GM21786 (cell line): ENCODE data around the gene TRIM49C.
"Not testable (repeated sequence)": the region's sequence is repeated elsewhere in the genome, so short reads cannot be mapped to it uniquely, and the experiment has no call there.

Experiments used
- ATAC-seq: cut with Tn5 transposase; IDR thresholded peaks from one replicate; pipeline ENCODE4 v1.9.1; 2021; ENCODE audit not compliant: unreplicated experiment

TRIM49C gene, protein sequence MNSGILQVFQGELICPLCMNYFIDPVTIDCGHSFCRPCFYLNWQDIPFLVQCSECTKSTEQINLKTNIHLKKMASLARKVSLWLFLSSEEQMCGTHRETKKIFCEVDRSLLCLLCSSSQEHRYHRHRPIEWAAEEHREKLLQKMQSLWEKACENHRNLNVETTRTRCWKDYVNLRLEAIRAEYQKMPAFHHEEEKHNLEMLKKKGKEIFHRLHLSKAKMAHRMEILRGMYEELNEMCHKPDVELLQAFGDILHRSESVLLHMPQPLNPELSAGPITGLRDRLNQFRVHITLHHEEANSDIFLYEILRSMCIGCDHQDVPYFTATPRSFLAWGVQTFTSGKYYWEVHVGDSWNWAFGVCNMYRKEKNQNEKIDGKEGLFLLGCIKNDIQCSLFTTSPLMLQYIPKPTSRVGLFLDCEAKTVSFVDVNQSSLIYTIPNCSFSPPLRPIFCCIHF

DNA sequence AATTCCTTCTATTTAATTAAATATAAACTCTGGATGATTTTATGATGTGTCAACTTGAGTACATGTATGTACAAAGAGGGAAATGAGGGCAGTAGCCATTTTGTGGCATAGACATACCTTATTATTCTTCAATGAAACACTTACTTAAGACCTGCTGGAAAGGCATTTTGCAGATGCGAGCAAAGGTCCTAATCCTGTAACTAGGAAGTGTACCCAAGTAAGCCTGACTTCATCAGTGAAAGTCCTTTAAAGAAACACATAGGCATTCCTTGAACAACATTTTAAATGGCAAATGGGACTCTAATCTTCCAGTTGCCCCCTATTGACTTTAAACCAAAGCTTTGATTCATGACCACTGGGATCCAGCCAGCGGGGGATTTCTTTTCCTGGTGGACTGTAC is at the start of gene TRIM49C:
Gene TRIM49C, plus strand, starts transcription at position 301 of the 400 bp plus-strand sequence. CDS start 4,106 bp downstream, outside the sequence.
- not testable (repeated sequence) for ATAC-seq

DNA sequence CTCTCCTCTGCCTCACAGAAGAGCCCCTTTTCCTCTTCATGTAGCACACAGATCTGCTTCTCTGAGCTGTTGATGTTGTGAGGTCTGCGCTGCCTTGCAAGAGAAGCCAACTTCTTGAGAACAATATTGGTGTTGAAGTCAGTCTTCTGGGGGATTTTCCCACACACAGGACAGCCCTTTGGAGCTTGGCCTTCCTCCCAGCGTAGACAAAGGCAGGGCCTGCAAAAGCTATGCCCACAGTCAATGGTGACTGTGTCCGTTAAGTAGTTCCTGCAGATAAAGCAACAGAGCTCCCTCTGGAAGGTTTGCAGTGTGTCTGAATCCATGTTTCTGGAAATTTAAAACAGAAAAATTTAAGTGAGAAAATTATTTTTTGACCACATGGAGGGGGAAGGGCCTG is 6.7 kb upstream of the TRIM49C start:
- not testable (repeated sequence) for ATAC-seq

- not testable (repeated sequence) for ATAC-seq
Observed at GRCh38 chr11:90051591-90052209, 20.8 kb downstream of the TRIM49C start.

GRCh38 chr11:90052311-90052710 is 21.4 kb downstream of the TRIM49C start:
- not testable (repeated sequence) for ATAC-seq

- not testable (repeated sequence) for ATAC-seq
Observed at GRCh38 chr11:90053545-90053944, 22.6 kb downstream of the TRIM49C start.

DNA sequence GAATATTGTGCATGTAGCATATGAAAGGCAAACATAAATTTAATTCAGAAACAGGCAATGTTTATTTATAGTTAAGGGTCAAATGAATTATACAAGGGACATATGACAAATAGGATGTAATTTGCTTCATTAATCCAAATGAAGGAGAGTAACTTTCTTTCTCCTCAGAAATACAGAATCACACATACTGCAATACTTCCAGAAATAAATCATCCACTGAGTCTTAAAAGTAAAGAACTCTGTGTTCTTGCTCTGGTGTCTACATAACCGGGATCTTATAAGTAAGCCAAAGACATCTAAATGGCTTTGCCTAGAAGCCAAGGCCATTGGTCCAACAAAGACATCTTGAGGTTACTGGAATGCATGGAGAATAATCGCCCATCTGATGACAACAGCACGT is 54.7 kb downstream of the TRIM49C start, which contains the start of gene UBTFL1:
Gene UBTFL1, plus strand, starts transcription at position 301 of the 400 bp plus-strand sequence. Its CDS starts 0 bp downstream, at position 301.
- not testable (repeated sequence) for ATAC-seq

DNA sequence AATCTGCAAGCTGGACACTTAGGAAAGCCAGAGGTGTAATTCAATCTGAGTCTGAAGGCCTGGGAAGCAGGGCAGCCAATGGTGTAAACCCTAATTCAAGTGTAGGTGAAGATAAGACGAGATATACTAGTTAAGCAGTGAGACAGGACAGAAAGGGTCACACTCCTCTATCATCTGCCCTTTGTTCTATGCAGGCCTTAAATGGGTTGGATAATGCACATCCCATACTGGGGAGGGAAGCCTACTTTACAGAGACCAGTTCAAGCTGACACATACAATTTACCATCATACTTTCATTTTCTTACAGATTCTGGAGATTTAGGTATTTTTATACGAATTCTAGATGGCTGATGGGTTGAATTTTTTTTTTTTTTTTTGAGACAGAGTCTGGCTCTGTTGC is 57.8 kb downstream of the TRIM49C start:
- ATAC-seq = not testable (repeated sequence)
